AG08395 (cell line): Measurements from ENCODE around the gene CHSY1.
A peak's percentile ranks its signal among the peaks of the same experiment; 100 is the strongest.
"Not testable (repeated sequence)": the region's sequence is repeated elsewhere in the genome, so short reads cannot be mapped to it uniquely, and the experiment has no call there.

Source experiments
- DNase-seq: peaks from one replicate; pipeline ENCODE4 v3.0.0; 2012; ENCODE audit warnings: mixed read lengths, low spot score

CHSY1 gene

DNA sequence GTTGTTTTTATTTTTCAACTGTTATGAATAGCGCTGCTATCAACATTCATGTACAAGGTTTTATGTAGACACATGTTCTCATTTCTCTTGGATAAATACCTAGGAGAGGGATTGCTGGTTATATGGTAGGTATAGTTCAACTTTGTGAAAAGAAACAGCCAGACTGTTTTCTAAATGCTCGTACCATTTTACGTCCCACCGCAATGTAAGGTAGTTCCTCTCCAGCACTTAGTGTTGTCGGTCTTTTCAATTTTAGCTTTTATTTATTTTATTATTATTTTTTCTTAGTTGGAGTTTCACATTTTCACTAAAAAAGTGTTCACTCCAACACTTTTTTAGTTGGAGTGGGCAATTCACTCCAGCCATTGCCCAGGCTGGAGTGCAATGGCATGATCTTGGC is 117.1 kb downstream of the CHSY1 start:
- no peak for DNase-seq

DNA sequence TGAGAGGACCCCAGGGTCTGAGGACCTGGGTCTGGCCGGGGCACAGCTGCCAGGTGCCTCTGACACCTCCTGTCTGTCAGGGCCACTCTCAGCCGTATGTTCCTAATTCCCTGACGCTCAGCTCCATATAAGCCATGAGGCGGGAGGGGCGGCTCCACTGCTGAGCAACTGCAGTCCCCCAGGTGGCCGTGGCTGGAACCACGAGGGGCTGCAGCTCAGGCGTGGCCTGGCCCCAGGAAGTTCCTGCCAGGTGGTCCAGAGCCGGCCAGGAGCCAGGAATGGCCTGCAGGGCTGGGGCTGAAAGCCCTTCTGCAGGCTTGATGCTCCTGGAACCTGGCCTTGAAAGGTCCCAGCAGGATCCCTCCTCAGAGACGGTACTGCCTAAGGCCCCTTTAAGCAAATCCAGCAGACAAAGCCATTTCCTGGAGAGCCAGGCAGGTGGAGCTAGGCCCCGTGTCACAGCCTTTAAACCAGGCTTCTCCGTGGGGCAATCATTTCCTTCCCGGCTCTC is 118.0 kb downstream of the CHSY1 start:
- no peak for DNase-seq

DNA sequence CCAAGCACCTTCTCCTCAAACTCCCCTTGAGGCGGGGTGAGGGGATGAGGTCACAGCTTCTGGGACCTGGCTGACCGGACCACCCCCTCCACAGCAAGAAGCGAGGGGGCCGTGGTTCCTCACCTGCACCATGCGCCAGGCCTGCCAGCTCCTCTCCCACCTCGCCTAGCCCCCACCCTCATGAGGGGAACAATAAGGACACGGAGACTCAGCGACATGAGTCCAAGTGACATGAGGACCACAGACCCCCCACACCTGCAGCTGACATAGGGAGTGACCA is 118.7 kb downstream of the CHSY1 start:
- DNase-seq = no peak

DNA sequence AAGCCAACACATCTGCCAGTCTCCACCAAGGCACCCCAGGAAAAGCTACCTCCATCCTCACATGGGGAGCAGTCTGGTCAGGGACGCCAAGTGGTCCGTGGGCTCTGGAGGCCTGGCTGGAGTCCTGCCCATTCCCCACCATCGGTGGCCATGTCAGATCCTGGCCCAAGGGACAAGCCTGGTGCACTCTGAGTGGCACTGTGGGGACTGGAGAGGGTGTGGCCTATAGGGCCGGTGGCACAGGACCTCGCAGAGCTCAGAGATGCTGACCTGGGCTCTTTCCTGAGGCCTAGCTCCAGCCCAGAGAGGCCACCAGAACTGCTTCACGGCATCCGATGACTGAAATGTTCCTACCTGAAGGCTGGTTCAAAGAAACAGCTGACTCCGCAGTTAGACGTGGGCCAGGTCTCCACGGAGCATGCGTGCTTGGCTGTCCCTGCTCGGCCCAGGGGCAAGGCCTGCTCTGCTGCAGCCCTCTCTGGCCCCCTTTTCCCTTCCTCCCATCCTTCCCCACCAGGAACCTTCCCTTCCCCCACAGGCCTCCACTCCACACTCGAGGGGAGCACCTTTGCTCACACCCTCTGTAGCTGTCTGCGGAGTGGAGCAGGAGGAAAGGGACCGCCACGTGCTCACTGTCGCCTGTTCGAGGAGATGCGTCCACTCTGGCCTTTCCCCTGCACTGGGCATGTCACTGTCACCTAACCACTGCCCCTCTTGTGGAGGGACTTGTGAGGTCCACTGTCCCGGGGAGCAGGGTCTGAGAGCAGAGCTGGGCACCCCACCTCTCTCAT is 119.3 kb downstream of the CHSY1 start:
- DNase-seq = no peak

DNA sequence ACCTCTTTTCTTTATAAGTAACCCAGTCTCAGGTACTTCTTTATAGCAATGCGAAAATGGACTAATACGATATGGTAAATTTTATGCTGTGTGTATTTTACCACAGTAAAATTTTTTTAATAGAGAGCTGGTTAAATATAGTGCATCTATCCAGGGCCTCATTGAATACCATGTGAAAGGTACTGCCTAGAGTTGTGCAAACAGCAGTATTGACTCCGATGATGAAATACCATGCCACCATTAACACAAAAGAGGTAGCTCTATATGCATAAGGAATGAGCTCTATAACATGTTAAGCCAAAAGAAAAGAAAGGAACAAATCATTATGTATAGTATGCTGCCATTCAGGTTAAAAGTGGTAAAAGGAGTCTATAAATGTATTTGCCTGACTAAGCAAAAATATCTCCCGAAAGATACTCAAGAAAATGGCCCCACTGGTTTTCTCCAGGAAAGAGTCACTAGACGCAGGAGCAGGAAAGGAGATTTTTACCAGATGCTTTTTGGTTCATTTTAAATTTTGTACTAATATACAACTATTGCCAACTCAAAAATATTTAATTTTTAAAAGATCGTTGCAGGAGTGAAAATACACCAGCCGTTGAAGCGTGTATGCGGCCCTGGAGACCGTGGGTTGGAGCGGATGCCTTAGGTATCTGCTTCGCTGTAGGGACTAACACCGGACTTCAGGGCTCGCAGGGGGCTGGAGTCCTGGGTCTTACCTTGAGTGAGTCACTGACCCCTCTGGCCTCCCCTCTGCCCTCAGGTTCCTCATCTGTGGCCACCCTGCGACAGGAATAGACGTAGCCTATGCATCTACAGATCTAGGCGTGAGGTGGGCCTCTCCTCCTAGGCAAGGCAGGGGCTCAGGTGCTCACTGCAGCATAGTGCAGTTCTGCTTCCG is 120.1 kb downstream of the CHSY1 start:
- DNase-seq = no peak

DNA sequence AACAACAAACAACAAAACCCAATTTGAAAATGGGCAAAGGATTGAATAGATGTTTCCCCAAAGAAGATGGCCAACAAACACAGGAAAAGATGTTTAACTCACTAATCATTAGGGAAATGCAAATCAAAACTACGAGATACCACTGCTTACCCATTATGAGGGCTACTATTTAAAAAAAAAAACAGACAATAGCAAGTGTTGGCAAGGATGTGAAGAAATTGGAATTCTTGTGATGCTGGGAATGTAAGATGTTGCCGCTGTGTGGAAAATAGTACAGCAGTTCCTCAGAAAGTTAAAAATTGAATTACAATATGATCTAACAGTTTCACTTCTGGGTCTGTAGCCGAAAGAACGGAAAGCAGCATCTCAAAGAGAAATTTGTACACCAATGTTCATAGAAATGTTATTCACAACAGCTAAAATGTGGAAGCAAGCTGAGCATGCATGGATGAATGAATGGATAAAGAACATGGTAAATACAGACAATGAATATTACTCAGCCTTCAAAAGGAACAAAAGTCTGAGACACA is 121.9 kb downstream of the CHSY1 start:
- no peak for DNase-seq

DNA sequence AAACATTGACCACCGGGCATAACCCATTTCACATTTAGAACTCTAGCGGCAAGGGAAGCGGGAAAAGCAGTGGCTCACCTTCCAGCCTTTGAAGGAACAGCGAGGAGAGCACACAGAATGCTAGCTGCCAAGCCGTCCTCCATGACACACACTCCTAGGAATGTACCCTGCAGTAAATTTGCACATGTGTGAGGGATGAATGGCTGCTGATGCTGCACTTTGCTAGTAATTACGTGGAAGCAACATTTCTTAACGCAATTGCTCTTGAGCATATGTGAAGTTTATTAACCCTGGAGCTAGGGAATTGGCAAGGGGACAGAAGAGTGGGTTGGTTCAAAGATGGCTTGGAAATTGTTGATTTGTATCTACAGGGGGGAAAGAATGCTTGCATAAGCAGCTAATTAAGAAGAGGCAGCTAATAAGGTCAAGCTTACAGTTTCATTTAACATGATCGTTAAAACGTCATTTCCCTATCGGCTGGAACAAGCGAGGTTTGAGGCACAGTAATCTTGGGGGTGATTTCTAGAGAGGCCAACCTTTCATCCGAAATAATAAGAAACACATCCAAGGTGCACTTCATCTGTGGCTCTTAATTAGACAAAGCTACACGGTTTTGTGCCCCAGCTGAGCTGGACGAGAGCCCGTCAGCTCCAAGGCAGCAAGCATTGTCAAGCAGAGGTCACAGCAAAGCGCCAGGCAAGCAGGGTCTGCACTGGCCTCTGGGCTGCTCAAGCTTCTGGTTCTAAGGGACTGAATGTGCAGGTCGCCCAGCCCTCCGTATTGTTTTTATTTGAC is 123.4 kb downstream of the CHSY1 start:
- peak; percentile 82 for DNase-seq

DNA sequence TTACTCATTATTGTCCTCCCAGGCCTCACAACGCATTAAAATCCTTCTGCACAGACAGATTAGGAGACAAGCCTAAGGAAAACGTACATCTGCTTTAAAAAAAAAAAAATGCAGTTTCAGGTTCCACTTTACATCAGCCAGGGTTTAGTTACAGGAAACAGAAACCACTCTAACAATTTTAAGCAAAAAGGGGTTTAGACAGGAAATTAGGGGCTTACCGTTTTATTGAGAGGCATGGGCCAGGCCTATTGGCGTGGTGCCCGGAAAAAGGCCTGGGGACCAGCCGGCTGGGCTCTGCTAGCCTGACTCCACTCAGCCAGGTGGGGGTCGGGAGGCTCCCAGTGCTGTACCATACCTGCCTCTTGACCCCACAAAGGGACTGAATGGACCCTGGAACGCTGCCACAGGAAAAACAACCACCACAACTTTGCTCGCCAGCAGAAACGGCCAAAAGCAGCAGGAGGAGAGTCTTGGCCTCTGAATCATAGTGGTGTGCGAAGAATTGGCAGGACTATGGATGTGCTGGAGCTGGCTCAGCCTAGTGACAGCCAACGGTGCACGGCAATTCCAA is 124.3 kb downstream of the CHSY1 start:
- peak; percentile 87 for DNase-seq

DNA sequence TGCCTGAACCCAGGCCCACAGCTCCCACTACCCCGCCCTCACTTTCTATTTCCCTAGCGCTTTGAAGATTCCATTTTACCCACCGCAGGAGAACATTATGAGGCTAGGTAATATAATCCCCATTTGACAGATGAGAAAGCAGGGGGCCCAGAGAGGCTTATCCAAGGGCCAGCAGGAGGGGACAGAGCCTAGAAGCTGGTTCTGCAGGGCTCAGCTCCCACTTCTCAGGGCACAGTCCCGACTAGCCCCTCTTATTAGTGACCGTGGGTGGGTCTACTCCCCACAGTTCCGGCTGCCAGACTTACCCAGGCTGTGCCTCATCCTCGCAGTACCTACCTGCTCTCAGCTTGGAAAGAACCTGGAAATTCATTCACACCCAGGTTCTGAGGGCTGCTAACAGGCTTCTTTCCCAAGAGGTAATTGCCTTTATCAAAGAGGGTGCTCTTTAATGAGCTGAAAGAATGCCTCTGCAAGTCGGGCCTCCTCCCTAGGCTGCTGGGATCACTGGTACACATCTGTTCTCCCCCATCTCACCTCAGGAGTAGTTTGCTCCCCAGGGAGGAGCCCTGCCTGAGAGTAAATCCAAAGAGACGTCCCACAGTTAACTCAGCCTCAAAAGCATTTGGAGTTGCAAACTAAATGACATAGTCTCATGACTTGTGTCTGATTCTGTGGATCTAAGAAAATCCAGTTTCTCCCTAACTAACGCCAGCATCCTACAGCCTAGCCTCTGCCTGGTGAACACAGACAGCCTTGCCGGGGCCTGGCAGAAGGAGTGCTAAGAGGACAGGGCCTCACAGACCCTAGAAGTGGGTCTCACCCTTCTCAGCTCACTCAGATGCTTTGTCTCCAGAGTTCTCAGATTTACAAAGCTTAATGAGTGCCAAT is 125.0 kb downstream of the CHSY1 start:
- DNase-seq = peak; percentile 24

DNA sequence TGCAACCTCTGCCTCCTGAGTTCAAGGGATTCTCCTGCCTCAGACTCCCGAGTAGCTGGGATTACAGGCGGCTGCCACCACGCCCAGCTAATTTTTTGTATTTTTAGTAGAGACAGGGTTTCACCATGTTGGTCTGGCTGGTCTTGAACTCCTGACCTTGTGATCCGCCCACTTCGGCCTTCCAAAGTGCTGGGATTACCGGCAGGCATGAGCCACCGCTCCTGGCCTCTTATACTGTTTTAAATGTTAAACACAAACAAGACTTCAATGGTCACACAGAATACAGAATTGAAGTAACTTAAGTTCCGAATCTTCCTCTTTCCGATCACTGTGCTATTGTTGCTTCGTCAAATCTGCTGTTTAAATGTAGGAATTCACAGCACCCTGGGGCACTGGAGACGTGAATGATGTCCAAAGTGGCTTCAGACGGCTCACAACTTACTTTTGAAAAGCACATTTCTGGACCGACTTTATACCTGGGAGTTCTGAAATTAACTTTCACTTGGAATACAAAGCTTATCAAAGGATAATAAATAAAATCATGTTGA is 125.9 kb downstream of the CHSY1 start:
- DNase-seq = not testable (repeated sequence)
